ENCODE measurements around the gene GXYLT2.

- TF ChIP-seq POLR2A (IDR thresholded peaks at IDR 0.05; ENCODE audit: low read length) (no peak), GATA1 (IDR thresholded peaks at IDR 0.05; ENCODE audit: low read depth, low read length) (no peak)
Measured at GRCh38 chr3:72862314-72863090, 25.3 kb upstream of the GXYLT2 start.

Measured in erythroblast (primary cell).